Panc1 (cell line): ENCODE data around the gene CCNI.

Experiments used
- TCF7L2 ChIP-seq: IDR thresholded peaks from 2 replicates; pipeline ENCODE4 v1.6.1; 2011; ENCODE audit warnings: mild to moderate bottlenecking, low read depth, low read length, inconsistent platforms
- TF ChIP-seq, protein P1 (sequence below): fragments of 450-650 bp; IDR thresholded peaks from 2 replicates; pipeline ENCODE4 v1.5.1; 2017; ENCODE audit warnings: mild to moderate bottlenecking
- TF ChIP-seq, protein P2 (sequence below), 2 experiments: IDR thresholded peaks; 2 replicates each; pipeline ENCODE4 v1.6.1; 2011 to 2012; ENCODE audit warnings: low read depth in 2 of 2, control low read depth in 1 of 2, low read length in 1 of 2, mild to moderate bottlenecking in 1 of 2, moderate library complexity in 1 of 2; ENCODE audit not compliant: insufficient read depth in 1 of 2

GRCh38 chr4:77009511-77010115 is 66.2 kb downstream of the CCNI start:
- TF ChIP-seq, protein P1, sequence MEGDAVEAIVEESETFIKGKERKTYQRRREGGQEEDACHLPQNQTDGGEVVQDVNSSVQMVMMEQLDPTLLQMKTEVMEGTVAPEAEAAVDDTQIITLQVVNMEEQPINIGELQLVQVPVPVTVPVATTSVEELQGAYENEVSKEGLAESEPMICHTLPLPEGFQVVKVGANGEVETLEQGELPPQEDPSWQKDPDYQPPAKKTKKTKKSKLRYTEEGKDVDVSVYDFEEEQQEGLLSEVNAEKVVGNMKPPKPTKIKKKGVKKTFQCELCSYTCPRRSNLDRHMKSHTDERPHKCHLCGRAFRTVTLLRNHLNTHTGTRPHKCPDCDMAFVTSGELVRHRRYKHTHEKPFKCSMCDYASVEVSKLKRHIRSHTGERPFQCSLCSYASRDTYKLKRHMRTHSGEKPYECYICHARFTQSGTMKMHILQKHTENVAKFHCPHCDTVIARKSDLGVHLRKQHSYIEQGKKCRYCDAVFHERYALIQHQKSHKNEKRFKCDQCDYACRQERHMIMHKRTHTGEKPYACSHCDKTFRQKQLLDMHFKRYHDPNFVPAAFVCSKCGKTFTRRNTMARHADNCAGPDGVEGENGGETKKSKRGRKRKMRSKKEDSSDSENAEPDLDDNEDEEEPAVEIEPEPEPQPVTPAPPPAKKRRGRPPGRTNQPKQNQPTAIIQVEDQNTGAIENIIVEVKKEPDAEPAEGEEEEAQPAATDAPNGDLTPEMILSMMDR = no peak
- TF ChIP-seq, protein P2, sequence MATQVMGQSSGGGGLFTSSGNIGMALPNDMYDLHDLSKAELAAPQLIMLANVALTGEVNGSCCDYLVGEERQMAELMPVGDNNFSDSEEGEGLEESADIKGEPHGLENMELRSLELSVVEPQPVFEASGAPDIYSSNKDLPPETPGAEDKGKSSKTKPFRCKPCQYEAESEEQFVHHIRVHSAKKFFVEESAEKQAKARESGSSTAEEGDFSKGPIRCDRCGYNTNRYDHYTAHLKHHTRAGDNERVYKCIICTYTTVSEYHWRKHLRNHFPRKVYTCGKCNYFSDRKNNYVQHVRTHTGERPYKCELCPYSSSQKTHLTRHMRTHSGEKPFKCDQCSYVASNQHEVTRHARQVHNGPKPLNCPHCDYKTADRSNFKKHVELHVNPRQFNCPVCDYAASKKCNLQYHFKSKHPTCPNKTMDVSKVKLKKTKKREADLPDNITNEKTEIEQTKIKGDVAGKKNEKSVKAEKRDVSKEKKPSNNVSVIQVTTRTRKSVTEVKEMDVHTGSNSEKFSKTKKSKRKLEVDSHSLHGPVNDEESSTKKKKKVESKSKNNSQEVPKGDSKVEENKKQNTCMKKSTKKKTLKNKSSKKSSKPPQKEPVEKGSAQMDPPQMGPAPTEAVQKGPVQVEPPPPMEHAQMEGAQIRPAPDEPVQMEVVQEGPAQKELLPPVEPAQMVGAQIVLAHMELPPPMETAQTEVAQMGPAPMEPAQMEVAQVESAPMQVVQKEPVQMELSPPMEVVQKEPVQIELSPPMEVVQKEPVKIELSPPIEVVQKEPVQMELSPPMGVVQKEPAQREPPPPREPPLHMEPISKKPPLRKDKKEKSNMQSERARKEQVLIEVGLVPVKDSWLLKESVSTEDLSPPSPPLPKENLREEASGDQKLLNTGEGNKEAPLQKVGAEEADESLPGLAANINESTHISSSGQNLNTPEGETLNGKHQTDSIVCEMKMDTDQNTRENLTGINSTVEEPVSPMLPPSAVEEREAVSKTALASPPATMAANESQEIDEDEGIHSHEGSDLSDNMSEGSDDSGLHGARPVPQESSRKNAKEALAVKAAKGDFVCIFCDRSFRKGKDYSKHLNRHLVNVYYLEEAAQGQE (IDR thresholded peaks at IDR 0.05; ENCODE audit: insufficient read depth in 1 of 2, low read depth in 2 of 2, low read length in 1 of 2) = no peak
- TF ChIP-seq TCF7L2 = no peak
